Erythroblast (primary cell): Measurements from ENCODE around the gene TRIM61.
"Not testable (repeated sequence)": the region's sequence is repeated elsewhere in the genome, so short reads cannot be mapped to it uniquely, and the experiment has no call there.

Source experiments
- GATA1 ChIP-seq: IDR thresholded peaks from 2 replicates; pipeline ENCODE4 v1.6.1; 2011; ENCODE audit warnings: low read depth, mild to moderate bottlenecking, control low read depth, low read length, moderate library complexity
- POLR2A ChIP-seq: IDR thresholded peaks from 2 replicates; pipeline ENCODE4 v1.6.1; 2011; ENCODE audit warnings: mild to moderate bottlenecking, low read length

DNA sequence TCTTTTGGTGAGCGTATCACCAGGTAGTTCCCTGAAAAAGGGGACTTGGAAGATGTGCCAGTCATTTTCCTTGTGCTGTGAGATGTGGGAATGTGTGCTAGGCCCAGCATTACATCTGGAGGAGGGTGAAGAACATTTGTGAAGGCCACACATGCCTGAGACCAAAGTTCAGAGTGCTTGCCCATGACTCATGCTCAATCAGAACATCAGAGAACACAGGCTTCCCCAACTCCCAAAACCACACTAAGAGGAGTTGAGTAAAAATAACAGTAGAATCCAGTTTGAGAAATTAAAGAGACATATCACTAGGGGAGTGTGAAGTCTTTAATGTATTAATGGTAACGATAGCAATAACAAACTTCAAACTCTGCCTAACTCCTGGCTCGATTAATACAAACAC is 18.0 kb downstream of the TRIM61 start:
- TF ChIP-seq POLR2A, GATA1: not testable (repeated sequence)
